Hepatocyte (in vitro differentiated cells): ENCODE results near the gene ACYP2. TPM values are rescaled to one million over a fixed set of nuclear protein-coding genes. Genes with fewer than 3 reads are reported as not detected.

Experiments used
- DNase-seq: peaks from one replicate; pipeline ENCODE4 v3.0.0-alpha.2; 2016; ENCODE audit warnings: low spot score
- H2AFZ ChIP-seq: fragments of 200-600 bp; sonication (generic); 2 replicates; pipeline ENCODE4 v1.6.0; 2016; ENCODE audit warnings: antibody characterized with exemption, mild to moderate bottlenecking
- H3K27ac ChIP-seq: fragments of 200-600 bp; sonication (generic); 2 replicates; pipeline ENCODE4 v1.5.1; 2016; ENCODE audit warnings: mild to moderate bottlenecking
- H3K27me3 ChIP-seq: fragments of 200-600 bp; sonication (generic); 2 replicates; pipeline ENCODE4 v1.6.1; 2016
- H3K36me3 ChIP-seq: fragments of 200-600 bp; sonication (generic); replicated peaks from 2 replicates; pipeline ENCODE4 v1.5.1; 2016; ENCODE audit warnings: low read depth; ENCODE audit not compliant: insufficient read depth
- H3K4me1 ChIP-seq: fragments of 200-600 bp; sonication (generic); 2 replicates; pipeline ENCODE4 v1.5.1; 2016; ENCODE audit warnings: mild to moderate bottlenecking, moderate library complexity; ENCODE audit not compliant: insufficient read depth
- H3K4me2 ChIP-seq: fragments of 200-600 bp; sonication (generic); 2 replicates; pipeline ENCODE4 v1.6.0; 2016
- H3K4me3 ChIP-seq: fragments of 200-600 bp; sonication (generic); 2 replicates; pipeline ENCODE4 v1.5.1; 2016; ENCODE audit warnings: mild to moderate bottlenecking
- H3K79me2 ChIP-seq: fragments of 200-600 bp; sonication (generic); 2 replicates; pipeline ENCODE4 v1.6.0; 2017; ENCODE audit warnings: mild to moderate bottlenecking
- H3K9me2 ChIP-seq: fragments of 200-600 bp; sonication (generic); replicated peaks from 2 replicates; pipeline ENCODE4 v1.6.0; 2017; ENCODE audit warnings: mild to moderate bottlenecking; ENCODE audit not compliant: insufficient read depth
- H3K9me3 ChIP-seq: fragments of 200-600 bp; sonication (generic); 2 replicates; pipeline ENCODE4 v1.5.1; 2016; ENCODE audit warnings: low read depth, mild to moderate bottlenecking
- H4K20me1 ChIP-seq: fragments of 200-600 bp; sonication (generic); 2 replicates; pipeline ENCODE4 v1.6.0; 2016; ENCODE audit warnings: mild to moderate bottlenecking; ENCODE audit not compliant: insufficient read depth, poor library complexity, severe bottlenecking
- CTCF ChIP-seq: fragments of 200-600 bp; sonication (generic); IDR thresholded peaks from 2 replicates; pipeline ENCODE4 v1.5.1; 2016; ENCODE audit warnings: antibody characterized with exemption, mild to moderate bottlenecking; ENCODE audit not compliant: poor library complexity
- EZH2 ChIP-seq: fragments of 200-600 bp; sonication (generic); IDR thresholded peaks from 2 replicates; pipeline ENCODE4 v1.6.1; 2016; ENCODE audit warnings: antibody characterized with exemption, mild to moderate bottlenecking, borderline replicate concordance
- EZH2phosphoT487 ChIP-seq: fragments of 200-600 bp; sonication (generic); IDR thresholded peaks from one replicate; pipeline ENCODE4 v1.6.1; 2018; ENCODE audit warnings: antibody characterized with exemption, mild to moderate bottlenecking, low read depth, moderate library complexity; ENCODE audit not compliant: unreplicated experiment, severe bottlenecking
- WGBS: methylation state at CpG from one replicate; pipeline ENCODE4 v1.1.6; 2016; ENCODE audit warnings: low lambda C conversion rate; ENCODE audit errors: missing lambda C conversion rate; 5-methylcytosine and 5-hydroxymethylcytosine counted together
- polyA plus RNA-seq: library from polyadenylated mRNA; unstranded; fragments of >200 nt; fragmentation: Nextera tagmentation; extraction: Ambion mirVana; gene quantifications from 2 replicates; pipeline ENCODE4 v1.2.1, GENCODE V29; 2016
- total RNA-seq: library from RNA; depleted of rRNA; stranded (reverse); fragments of >200 nt; gene quantifications from 2 replicates; pipeline ENCODE4 v1.2.3, GENCODE V29; 2014

Gene ACYP2
- total and polyA plus RNA-seq, 2 experiments from 2014 or later, result 22.5 to 30.9 TPM

GRCh38 chr2:54224997-54225396 is 109.6 kb downstream of the ACYP2 start:
- Histone ChIP-seq H3K27ac (no peak overlapping the region), H3K27me3 (no peaks in the 10 kb centered on the region), H3K9me2 (no peaks in the 10 kb centered on the region), H4K20me1 (no peaks in the 10 kb centered on the region), H3K4me3 (no peak overlapping the region), H3K4me1 (peaks cover 6% of the 10 kb centered on the region), H3K79me2 (no peaks in the 10 kb centered on the region), H3K36me3 (no peaks in the 10 kb centered on the region), H2AFZ (no peak overlapping the region), H3K4me2 (no peak overlapping the region), H3K9me3 (no peaks in the 10 kb centered on the region)
- TF ChIP-seq CTCF, result no peak
- no peak for TF ChIP-seq EZH2
- TF ChIP-seq EZH2phosphoT487, result no peak
- DNase-seq, result no peak
- 67% methylated on average over 2 of the region's 2 CpGs for WGBS

GRCh38 chr2:54226260-54226659 is 110.8 kb downstream of the ACYP2 start:
- no peaks in the 10 kb centered on the region for H3K36me3 ChIP-seq
- no peaks in the 10 kb centered on the region for H4K20me1 ChIP-seq
- no peak overlapping the region for H3K4me3 ChIP-seq
- H3K4me1 ChIP-seq, result peaks cover 6% of the 10 kb centered on the region
- no peak for DNase-seq
- no peaks in the 10 kb centered on the region for H3K9me3 ChIP-seq
- H3K9me2 ChIP-seq, result no peaks in the 10 kb centered on the region
- H3K4me2 ChIP-seq, result no peak overlapping the region
- H2AFZ ChIP-seq, result no peak overlapping the region
- no peaks in the 10 kb centered on the region for H3K79me2 ChIP-seq
- H3K27ac ChIP-seq, result no peak overlapping the region
- WGBS, result 57% methylated on average over 2 of the region's 2 CpGs
- TF ChIP-seq EZH2, result no peak
- no peaks in the 10 kb centered on the region for H3K27me3 ChIP-seq

GRCh38 chr2:54227798-54228197 is 112.4 kb downstream of the ACYP2 start:
- H3K4me1 ChIP-seq, result peaks cover 6% of the 10 kb centered on the region
- H3K27me3 ChIP-seq, result no peaks in the 10 kb centered on the region
- no peaks in the 10 kb centered on the region for H3K9me2 ChIP-seq
- H3K9me3 ChIP-seq, result no peaks in the 10 kb centered on the region
- TF ChIP-seq EZH2 (no peak), CTCF (no peak), EZH2phosphoT487 (no peak)
- H2AFZ ChIP-seq, result no peak overlapping the region
- no peak for DNase-seq
- H3K36me3 ChIP-seq, result no peaks in the 10 kb centered on the region
- no peaks in the 10 kb centered on the region for H3K79me2 ChIP-seq
- no peak overlapping the region for H3K27ac ChIP-seq
- H3K4me2 ChIP-seq, result no peak overlapping the region
- H4K20me1 ChIP-seq, result no peaks in the 10 kb centered on the region
- no peak overlapping the region for H3K4me3 ChIP-seq

GRCh38 chr2:54228945-54229344 is 113.5 kb downstream of the ACYP2 start:
- Histone ChIP-seq H3K4me2 (no peak overlapping the region), H3K9me3 (no peaks in the 10 kb centered on the region), H3K4me1 (peaks cover 6% of the 10 kb centered on the region), H3K36me3 (no peaks in the 10 kb centered on the region), H2AFZ (no peak overlapping the region), H3K27ac (no peak overlapping the region), H4K20me1 (no peaks in the 10 kb centered on the region), H3K4me3 (no peak overlapping the region), H3K79me2 (no peaks in the 10 kb centered on the region), H3K27me3 (no peaks in the 10 kb centered on the region), H3K9me2 (no peaks in the 10 kb centered on the region)
- no peak for DNase-seq
- TF ChIP-seq EZH2 (no peak), CTCF (no peak), EZH2phosphoT487 (no peak)
- 84% methylated on average over 2 of the region's 2 CpGs for WGBS
